ENCODE measurements around the gene LDB2. TPM values are rescaled to one million over a fixed set of nuclear protein-coding genes. Genes with fewer than 3 reads are reported as not detected.

LDB2 gene
- total RNA-seq, 2 donors from 2014 or later, result 3.2 to 7.9 TPM

DNA sequence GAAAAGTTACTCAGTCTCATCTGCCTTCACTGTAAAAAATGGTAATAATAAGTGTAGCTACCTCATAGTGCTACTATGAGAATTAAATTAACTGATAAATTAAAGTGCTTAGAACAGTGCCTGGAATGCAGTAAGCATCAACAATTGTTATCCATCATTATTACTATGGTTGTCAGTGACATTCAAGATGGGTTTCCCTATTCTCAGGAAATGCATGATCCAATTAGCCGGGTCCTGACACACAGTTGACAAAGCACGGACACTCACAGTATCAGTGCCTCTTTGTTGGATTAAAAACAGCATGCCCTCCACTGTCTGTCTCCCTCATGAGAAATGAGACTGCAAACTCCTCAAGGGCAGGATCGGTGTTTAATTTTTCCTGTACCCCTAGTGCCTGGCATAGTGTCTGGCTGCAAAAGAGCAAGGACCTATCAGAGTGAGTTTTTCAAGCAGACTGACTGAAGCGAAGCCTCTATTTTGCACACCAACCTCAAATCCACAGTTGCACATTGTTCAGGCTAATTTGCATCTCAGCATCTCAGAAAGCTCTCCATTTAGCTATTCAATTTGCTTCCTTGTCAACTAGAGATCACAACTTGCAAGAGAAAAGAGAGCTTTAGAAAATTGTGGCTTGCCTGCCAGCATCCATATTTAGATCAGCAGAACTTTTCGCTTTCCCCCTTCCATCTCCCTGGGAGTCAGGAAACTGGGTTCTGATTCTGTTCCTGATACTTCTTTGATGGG, 122.9 kb downstream of the LDB2 start:
- DNase-seq, result no peak
- no peaks in the 10 kb centered on the region for H3K36me3 ChIP-seq
- TF ChIP-seq, protein P1, sequence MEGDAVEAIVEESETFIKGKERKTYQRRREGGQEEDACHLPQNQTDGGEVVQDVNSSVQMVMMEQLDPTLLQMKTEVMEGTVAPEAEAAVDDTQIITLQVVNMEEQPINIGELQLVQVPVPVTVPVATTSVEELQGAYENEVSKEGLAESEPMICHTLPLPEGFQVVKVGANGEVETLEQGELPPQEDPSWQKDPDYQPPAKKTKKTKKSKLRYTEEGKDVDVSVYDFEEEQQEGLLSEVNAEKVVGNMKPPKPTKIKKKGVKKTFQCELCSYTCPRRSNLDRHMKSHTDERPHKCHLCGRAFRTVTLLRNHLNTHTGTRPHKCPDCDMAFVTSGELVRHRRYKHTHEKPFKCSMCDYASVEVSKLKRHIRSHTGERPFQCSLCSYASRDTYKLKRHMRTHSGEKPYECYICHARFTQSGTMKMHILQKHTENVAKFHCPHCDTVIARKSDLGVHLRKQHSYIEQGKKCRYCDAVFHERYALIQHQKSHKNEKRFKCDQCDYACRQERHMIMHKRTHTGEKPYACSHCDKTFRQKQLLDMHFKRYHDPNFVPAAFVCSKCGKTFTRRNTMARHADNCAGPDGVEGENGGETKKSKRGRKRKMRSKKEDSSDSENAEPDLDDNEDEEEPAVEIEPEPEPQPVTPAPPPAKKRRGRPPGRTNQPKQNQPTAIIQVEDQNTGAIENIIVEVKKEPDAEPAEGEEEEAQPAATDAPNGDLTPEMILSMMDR (IDR thresholded peaks at IDR 0.05), result no peak
- H3K4me1 ChIP-seq, result no peaks in the 10 kb centered on the region
- H3K9ac ChIP-seq (ENCODE audit: low read depth in 2 of 2, low read length in 2 of 2), result no peak overlapping the region
- intact Hi-C loops (cut with DNase I), result no loop called here
- H3K27me3 ChIP-seq, result no peaks in the 10 kb centered on the region
- H3K27ac ChIP-seq, result no peak overlapping the region
- H3K4me3 ChIP-seq, result no peak overlapping the region
- H3K9me3 ChIP-seq, result no peaks in the 10 kb centered on the region

- Histone ChIP-seq H3K4me1 (no peaks in the 10 kb centered on the region), H3K27me3 (no peaks in the 10 kb centered on the region), H3K9ac (ENCODE audit: low read depth in 2 of 2, low read length in 2 of 2) (no peak overlapping the region), H3K4me3 (no peak overlapping the region), H3K27ac (no peak overlapping the region), H3K9me3 (no peaks in the 10 kb centered on the region), H3K36me3 (no peaks in the 10 kb centered on the region)
- TF ChIP-seq, protein P1 (IDR thresholded peaks at IDR 0.05), result no peak
- DNase-seq, result no peak
- intact Hi-C loops (cut with DNase I), result no loop called here
These were observed 126.0 kb downstream of the LDB2 start for GRCh38 chr4:16772366-16772850.

DNA sequence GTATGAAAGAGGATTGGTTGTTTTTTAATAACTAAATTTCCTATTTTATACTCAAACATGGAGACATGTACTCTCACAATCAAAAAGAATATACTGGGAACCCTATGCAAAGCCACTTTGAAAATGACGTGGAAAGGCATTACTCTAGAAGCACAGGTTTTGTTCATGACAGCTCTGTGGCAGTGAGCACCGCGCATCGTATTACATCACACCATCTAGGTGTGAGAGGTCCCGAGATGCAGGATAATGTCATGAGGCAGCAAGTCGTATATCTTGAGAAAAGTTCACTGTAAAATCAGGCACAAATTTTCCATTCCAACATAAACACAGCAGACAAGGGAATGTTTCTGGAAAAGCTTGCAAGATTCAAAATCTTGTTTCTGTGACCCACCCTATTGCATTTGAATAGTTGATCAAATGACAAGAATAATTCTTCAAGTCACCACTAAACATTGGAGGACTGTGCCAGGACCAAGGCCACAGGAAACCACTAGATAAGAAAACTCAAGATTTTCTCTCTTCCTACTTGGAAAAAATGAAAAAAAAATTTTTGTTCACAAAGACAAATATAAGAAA, 127.6 kb downstream of the LDB2 start:
- H3K4me3 ChIP-seq, result no peak overlapping the region

DNA sequence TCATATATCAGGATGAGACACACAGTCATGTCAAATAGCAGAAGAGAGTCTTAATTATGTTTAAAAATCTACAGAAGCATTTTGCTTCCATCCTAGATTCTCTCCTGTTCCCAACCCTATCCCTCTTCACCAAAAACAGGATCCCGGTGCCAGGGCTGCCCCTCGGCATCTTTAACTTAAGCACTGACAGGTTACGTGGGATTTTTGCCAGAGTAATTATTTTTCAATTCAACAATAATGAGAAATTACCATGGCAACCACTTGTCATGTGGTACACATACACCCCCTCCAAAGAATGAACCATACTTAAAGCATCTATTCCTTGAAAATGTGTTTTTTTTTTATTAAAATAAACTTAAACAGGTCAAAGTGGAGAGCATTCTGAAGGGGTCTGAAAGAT, 130.6 kb downstream of the LDB2 start:
- Histone ChIP-seq H3K9me3 (no peaks in the 10 kb centered on the region), H3K27me3 (no peaks in the 10 kb centered on the region), H3K4me3 (no peak overlapping the region), H3K36me3 (no peaks in the 10 kb centered on the region), H3K27ac (no peak overlapping the region), H3K4me1 (no peaks in the 10 kb centered on the region), H3K9ac (ENCODE audit: low read depth in 2 of 2, low read length in 2 of 2) (no peak overlapping the region)
- intact Hi-C loops (cut with DNase I), result no loop called here
- no peak for DNase-seq
- TF ChIP-seq, protein P1 (IDR thresholded peaks at IDR 0.05), result no peak

More for the DNA sequence above, 127.6 kb downstream of the LDB2 start:
- no peak for DNase-seq
- H3K9me3 ChIP-seq, result no peaks in the 10 kb centered on the region
- H3K9ac ChIP-seq (ENCODE audit: low read depth in 2 of 2, low read length in 2 of 2), result no peak overlapping the region
- H3K36me3 ChIP-seq, result no peaks in the 10 kb centered on the region
- intact Hi-C loops (cut with DNase I), result no loop called here
- TF ChIP-seq, protein P1 (IDR thresholded peaks at IDR 0.05), result no peak
- no peak overlapping the region for H3K27ac ChIP-seq
- no peaks in the 10 kb centered on the region for H3K27me3 ChIP-seq
- H3K4me1 ChIP-seq, result no peaks in the 10 kb centered on the region

GRCh38 chr4:16767251-16767650, 131.2 kb downstream of the LDB2 start:
- DNase-seq, result no peak
- no peak overlapping the region for H3K27ac ChIP-seq
- no peaks in the 10 kb centered on the region for H3K4me1 ChIP-seq
- no peaks in the 10 kb centered on the region for H3K36me3 ChIP-seq
- H3K27me3 ChIP-seq, result no peaks in the 10 kb centered on the region
- H3K9me3 ChIP-seq, result no peaks in the 10 kb centered on the region
- H3K4me3 ChIP-seq, result no peak overlapping the region
- intact Hi-C loops (cut with DNase I), result no loop called here
- TF ChIP-seq, protein P1 (IDR thresholded peaks at IDR 0.05), result no peak
- H3K9ac ChIP-seq (ENCODE audit: low read depth in 2 of 2, low read length in 2 of 2), result no peak overlapping the region

All from colonic mucosa (tissue), 4 donors.